GM13976 (cell line): ENCODE data around the gene SORCS1.

Source experiments
- DNase-seq: peaks from one replicate; pipeline ENCODE4 v3.0.0; 2012; ENCODE audit warnings: low spot score
- in situ Hi-C: fragments of 300-500 bp; cut with MboI; formaldehyde crosslinking; loops from one replicate; pipeline ENCODE4 v1.12.0; 2022; ENCODE audit warnings: low sequenced_read_pairs, mixed read lengths, inconsistent platforms; ENCODE audit not compliant: unreplicated experiment
- TF ChIP-seq, protein P1 (sequence below): IDR thresholded peaks from 2 replicates; pipeline ENCODE4 v1.5.1; 2012; ENCODE audit warnings: borderline replicate concordance, mild to moderate bottlenecking; ENCODE audit not compliant: insufficient read depth; ENCODE audit errors: extremely low read depth, missing control alignments, control extremely low read depth

Gene SORCS1

GRCh38 chr10:107098326-107098725, 66.2 kb downstream of the SORCS1 start:
- TF ChIP-seq, protein P1, sequence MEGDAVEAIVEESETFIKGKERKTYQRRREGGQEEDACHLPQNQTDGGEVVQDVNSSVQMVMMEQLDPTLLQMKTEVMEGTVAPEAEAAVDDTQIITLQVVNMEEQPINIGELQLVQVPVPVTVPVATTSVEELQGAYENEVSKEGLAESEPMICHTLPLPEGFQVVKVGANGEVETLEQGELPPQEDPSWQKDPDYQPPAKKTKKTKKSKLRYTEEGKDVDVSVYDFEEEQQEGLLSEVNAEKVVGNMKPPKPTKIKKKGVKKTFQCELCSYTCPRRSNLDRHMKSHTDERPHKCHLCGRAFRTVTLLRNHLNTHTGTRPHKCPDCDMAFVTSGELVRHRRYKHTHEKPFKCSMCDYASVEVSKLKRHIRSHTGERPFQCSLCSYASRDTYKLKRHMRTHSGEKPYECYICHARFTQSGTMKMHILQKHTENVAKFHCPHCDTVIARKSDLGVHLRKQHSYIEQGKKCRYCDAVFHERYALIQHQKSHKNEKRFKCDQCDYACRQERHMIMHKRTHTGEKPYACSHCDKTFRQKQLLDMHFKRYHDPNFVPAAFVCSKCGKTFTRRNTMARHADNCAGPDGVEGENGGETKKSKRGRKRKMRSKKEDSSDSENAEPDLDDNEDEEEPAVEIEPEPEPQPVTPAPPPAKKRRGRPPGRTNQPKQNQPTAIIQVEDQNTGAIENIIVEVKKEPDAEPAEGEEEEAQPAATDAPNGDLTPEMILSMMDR, result no peak
- DNase-seq, result no peak
- in situ Hi-C loops, result no loop called here

- DNase-seq, result no peak
- TF ChIP-seq, protein P1, result no peak
- in situ Hi-C loops, result no loop called here
Observed at GRCh38 chr10:107094824-107095522, 69.5 kb downstream of the SORCS1 start.

DNA sequence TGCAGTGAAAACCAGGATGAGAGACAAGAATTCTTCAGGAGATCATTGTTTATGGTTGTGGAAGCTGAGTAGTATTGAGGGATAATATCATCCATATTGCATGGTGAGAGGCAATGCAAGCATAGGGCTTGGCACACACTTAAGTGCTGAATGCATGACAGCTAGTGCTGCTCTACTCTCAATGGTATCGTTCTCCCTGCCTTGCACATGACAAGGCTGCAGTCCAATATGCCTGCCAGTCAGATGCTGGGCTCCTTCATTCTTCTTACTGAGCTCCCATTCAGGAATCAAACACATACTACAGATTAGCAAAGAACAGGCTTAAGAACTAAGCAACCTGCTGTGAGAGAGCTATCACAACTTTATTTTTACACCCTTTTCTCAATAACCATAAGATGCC, 72.2 kb downstream of the SORCS1 start:
- TF ChIP-seq, protein P1, result no peak
- no peak for DNase-seq
- in situ Hi-C loops, result no loop called here

- DNase-seq, result no peak
- TF ChIP-seq, protein P1, result no peak
- in situ Hi-C loops, result no loop called here
Observed at GRCh38 chr10:107091126-107091525, 73.4 kb downstream of the SORCS1 start.

DNA sequence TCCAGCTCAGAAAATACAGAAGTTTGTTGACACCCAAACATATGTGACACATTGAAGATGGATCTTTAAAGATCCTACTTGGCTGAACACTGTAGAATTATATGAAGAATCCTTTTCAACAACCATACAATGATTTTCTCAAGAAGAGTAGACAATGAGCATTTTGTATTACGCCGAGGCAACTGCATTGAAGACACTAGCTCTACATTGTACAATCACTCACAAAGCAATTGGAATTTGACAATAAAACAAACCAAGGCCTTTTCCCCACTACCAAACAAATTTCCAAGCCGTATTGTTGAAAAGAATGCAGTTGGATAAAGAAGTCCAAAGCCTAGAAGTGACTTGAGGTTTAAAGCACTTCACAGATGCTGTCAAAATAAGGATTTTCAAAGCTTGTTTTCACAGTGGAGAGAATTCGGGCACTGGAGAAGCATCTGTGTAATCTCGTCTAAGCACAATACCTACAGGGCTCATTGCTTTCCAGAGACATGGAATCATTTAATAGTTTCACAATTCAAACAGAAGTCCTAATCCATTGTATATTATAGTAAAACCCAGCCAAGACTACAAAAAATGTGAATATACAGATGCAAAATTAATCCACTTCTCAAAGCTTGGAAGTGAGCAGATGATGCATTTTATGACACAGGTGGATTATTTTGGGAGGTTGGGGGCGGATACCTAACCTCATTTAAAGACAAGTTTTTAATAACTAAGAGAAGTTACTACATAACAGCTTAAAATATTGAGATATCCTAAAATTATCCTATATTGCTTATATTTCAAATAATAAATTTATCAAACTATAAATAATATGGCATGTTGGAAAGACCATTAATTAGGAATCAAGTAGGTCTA, 78.6 kb downstream of the SORCS1 start:
- in situ Hi-C loops, result no loop called here
- TF ChIP-seq, protein P1, result no peak
- no peak for DNase-seq

- DNase-seq, result no peak
- TF ChIP-seq, protein P1, result no peak
- in situ Hi-C loops, result no loop called here
Observed at GRCh38 chr10:107083388-107084009, 81.0 kb downstream of the SORCS1 start.
